Measurements from ENCODE around the gene SH2D7. TPM values are rescaled to one million over a fixed set of nuclear protein-coding genes. Genes with fewer than 3 reads are reported as not detected.

Gene SH2D7
- total and polyA plus RNA-seq, 2 experiments from 2014 or later, result not detected

DNA sequence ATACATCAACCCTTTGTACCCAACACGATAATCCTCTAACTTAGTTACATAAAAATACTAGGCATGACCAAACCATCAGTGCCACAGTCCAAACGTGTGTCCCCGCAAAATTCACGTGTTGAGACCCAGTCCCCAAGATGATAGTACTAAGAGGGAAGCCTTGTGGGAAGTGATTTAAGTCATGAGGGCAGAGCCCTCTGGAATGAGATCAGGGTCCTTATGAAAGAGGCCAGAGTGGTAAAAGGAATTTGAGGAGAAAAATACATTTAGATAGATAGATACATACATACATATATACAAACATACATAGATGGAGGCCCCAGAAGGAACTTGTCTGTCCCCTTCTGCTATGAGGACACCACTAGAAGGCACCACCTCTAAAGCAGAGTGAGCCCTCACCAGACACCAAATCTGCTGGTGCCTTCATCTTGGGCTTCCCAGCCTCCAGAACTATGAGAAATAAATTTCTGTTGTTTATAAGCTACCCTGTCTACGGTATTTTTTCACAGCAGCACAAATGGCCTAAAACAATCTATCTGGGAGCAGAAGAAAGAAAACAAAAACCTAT, 22.8 kb upstream of the SH2D7 start:
- 36 to 43% methylated on average over 5 of the region's 5 CpGs for WGBS, 2 experiments (ENCODE audit: low coverage in 1 of 2, low lambda C conversion rate in 2 of 2, missing lambda C conversion rate in 2 of 2)
- in situ Hi-C loops (cut with MboI), result no loop called here
- peak overlapping the region; percentile 16; the same call in 1 of the 2 replicates for H3K27ac ChIP-seq
- H3K9me3 ChIP-seq (ENCODE audit: low read depth), result no peaks in the 10 kb centered on the region
- no peak overlapping the region for H3K4me3 ChIP-seq
- H3K27me3 ChIP-seq (replicated peaks; ENCODE audit: insufficient read depth), result no peaks in the 10 kb centered on the region
- peaks cover 90% of the 10 kb centered on the region for H3K79me2 ChIP-seq (ENCODE audit: insufficient read depth)
- H3F3A ChIP-seq (ENCODE audit: insufficient read depth), result peaks cover 68% of the 10 kb centered on the region
- DNase-seq, result no peak
- H3K4me2 ChIP-seq (ENCODE audit: unreplicated experiment), result no peak overlapping the region
- no peak overlapping the region for H2AFZ ChIP-seq
- H3K36me3 ChIP-seq (ENCODE audit: low read depth), result no peaks in the 10 kb centered on the region
- TF ChIP-seq EZH2phosphoT487 (IDR thresholded peaks at IDR 0.05; ENCODE audit: insufficient read depth, low read depth) (no peak), EZH2 (IDR thresholded peaks at IDR 0.05; ENCODE audit: insufficient read depth, poor library complexity, severe bottlenecking) (no peak)
- H4K20me1 ChIP-seq (ENCODE audit: insufficient read depth), result no peaks in the 10 kb centered on the region
- H3K4me1 ChIP-seq (ENCODE audit: insufficient read depth), result peaks cover 88% of the 10 kb centered on the region
- H3K9me2 ChIP-seq (ENCODE audit: insufficient read depth), result no peaks in the 10 kb centered on the region
- no peak overlapping the region for H3K9ac ChIP-seq

DNA sequence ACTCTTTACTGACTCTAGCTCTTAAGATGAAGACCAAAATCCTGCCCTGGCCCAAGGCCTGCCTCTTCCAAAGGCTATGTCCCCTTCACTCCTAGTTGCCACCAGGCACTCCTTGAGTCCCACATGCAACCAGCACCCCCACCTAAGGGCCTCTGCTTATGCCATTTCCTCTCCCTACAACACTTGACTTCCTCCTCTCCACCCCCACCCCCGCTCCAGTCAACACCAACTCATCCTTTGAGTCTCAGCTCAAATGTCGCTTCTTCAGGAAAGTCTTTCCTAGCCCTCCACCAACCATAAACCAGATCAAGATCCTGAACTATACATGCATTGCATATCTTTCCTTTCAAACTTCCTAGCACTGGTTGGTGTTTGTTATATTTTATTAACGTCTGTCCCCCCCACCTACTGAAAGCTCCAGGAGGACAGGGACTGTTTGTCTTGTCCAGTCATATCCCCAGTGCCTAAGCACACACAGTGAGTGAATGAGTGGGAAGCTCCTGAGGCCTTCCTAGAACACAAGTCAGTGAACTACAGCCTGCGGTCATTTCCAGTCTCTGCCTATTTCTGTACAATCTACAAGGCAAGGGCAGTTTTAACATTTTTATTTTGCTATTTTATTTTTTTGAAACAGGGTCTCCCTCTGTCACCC, 22.2 kb upstream of the SH2D7 start:
- 0 out of 2 replicates have a peak overlapping the region, but pooled peaks have one; percentile 16 for H3K27ac ChIP-seq
- no peak overlapping the region for H3K4me2 ChIP-seq (ENCODE audit: unreplicated experiment)
- H3K9me2 ChIP-seq (ENCODE audit: insufficient read depth), result no peaks in the 10 kb centered on the region
- H3K79me2 ChIP-seq (ENCODE audit: insufficient read depth), result peaks cover 96% of the 10 kb centered on the region
- no peaks in the 10 kb centered on the region for H4K20me1 ChIP-seq (ENCODE audit: insufficient read depth)
- TF ChIP-seq EZH2 (IDR thresholded peaks at IDR 0.05; ENCODE audit: insufficient read depth, poor library complexity, severe bottlenecking), result no peak
- TF ChIP-seq EZH2phosphoT487 (IDR thresholded peaks at IDR 0.05; ENCODE audit: insufficient read depth, low read depth), result no peak
- WGBS, 2 experiments (ENCODE audit: low coverage in 1 of 2, low lambda C conversion rate in 2 of 2, missing lambda C conversion rate in 2 of 2), result 67 to 74% methylated on average over 4 of the region's 4 CpGs
- no peak overlapping the region for H2AFZ ChIP-seq
- no peaks in the 10 kb centered on the region for H3K36me3 ChIP-seq (ENCODE audit: low read depth)
- H3K4me1 ChIP-seq (ENCODE audit: insufficient read depth), result peaks cover 87% of the 10 kb centered on the region
- no peaks in the 10 kb centered on the region for H3K27me3 ChIP-seq (replicated peaks; ENCODE audit: insufficient read depth)
- in situ Hi-C loops (cut with MboI), result no loop called here
- no peak overlapping the region for H3K4me3 ChIP-seq
- H3K9me3 ChIP-seq (ENCODE audit: low read depth), result no peaks in the 10 kb centered on the region
- no peak for DNase-seq
- peaks cover 62% of the 10 kb centered on the region for H3F3A ChIP-seq (ENCODE audit: insufficient read depth)
- no peak overlapping the region for H3K9ac ChIP-seq

DNA sequence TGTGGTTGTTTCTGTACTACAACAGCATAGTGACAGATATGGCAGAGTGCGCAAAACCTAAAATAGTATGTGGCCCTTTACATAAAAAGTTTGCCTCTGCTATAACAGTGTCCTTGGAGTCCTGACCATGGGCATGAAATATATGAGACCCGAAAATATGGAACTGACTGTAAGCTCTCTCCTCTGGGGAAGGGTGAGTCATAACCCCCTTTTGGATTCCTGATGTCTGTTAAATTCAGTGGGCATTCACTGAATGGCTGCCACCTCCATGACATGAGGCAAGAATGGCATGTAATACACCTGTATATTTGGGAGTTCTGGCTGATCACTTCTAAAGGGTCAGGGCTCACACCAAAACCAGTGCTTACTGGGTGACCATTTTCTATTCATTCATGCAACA, 21.0 kb upstream of the SH2D7 start:
- peak overlapping the region; percentile 82 for H3K27ac ChIP-seq
- DNase-seq, result no peak
- peaks cover 93% of the 10 kb centered on the region for H3K79me2 ChIP-seq (ENCODE audit: insufficient read depth)
- H4K20me1 ChIP-seq (ENCODE audit: insufficient read depth), result no peaks in the 10 kb centered on the region
- peaks cover 65% of the 10 kb centered on the region for H3F3A ChIP-seq (ENCODE audit: insufficient read depth)
- 62 to 74% methylated on average over 2 of the region's 2 CpGs for WGBS, 2 experiments (ENCODE audit: low coverage in 1 of 2, low lambda C conversion rate in 2 of 2, missing lambda C conversion rate in 2 of 2)
- H3K9ac ChIP-seq, result no peak overlapping the region
- H3K4me3 ChIP-seq, result no peak overlapping the region
- H3K27me3 ChIP-seq (replicated peaks; ENCODE audit: insufficient read depth), result no peaks in the 10 kb centered on the region
- no peaks in the 10 kb centered on the region for H3K9me2 ChIP-seq (ENCODE audit: insufficient read depth)
- no peak overlapping the region for H2AFZ ChIP-seq
- no peak for TF ChIP-seq EZH2 (IDR thresholded peaks at IDR 0.05; ENCODE audit: insufficient read depth, poor library complexity, severe bottlenecking)
- TF ChIP-seq EZH2phosphoT487 (IDR thresholded peaks at IDR 0.05; ENCODE audit: insufficient read depth, low read depth), result no peak
- H3K4me1 ChIP-seq (ENCODE audit: insufficient read depth), result peaks cover 85% of the 10 kb centered on the region
- H3K4me2 ChIP-seq (ENCODE audit: unreplicated experiment), result no peak overlapping the region
- no peaks in the 10 kb centered on the region for H3K9me3 ChIP-seq (ENCODE audit: low read depth)
- in situ Hi-C loops (cut with MboI), result no loop called here
- H3K36me3 ChIP-seq (ENCODE audit: low read depth), result no peaks in the 10 kb centered on the region

DNA sequence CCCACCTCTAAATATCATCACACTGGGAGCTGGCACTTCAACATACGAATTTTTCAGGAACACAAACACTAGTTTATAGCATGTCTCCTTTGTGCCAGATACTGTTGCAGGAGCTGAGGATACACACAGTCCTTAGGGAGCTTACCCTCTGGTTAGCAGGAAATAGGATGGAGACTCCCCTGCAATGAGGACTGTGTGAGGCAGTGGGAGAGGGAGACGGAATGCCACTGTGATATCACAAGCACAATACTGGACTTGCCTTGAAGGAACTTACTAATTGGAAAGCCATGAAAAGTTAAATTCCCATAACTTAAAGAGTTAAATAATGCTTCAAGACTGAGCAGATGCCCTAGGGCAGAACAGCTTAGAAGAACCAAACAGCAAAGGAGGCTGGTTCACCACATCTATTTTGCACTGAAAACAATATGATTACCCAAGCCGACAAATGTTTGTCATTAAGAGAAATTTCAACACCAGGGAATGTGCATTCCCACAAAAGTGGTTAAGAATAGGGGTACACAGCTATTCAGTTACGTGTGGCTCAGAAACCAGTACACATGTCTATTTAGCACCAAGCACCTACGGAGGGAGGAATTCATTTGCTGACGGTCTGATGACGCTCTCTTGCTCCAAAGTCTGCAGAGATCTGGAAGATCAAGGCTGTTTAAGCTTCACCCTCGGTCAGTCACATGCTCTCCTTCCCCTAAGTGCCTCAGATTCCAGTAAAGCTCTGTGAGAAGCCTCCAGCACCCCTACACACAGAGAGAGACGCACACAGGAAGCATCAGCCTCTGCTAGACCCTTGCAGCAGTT, 20.1 kb upstream of the SH2D7 start:
- Histone ChIP-seq H3K9me2 (ENCODE audit: insufficient read depth) (no peaks in the 10 kb centered on the region), H3K4me2 (ENCODE audit: unreplicated experiment) (peak overlapping the region; percentile 70), H3K27ac (peak overlapping the region; percentile 82), H3K79me2 (ENCODE audit: insufficient read depth) (peaks cover 93% of the 10 kb centered on the region), H3K36me3 (ENCODE audit: low read depth) (no peaks in the 10 kb centered on the region), H3K27me3 (replicated peaks; ENCODE audit: insufficient read depth) (no peaks in the 10 kb centered on the region), H3K9ac (peak overlapping the region; percentile 68), H2AFZ (0 out of 2 replicates have a peak overlapping the region, but pooled peaks have one; percentile 10), H3K4me3 (peak overlapping the region; percentile 41), H3K4me1 (ENCODE audit: insufficient read depth) (peaks cover 80% of the 10 kb centered on the region), H3K9me3 (ENCODE audit: low read depth) (no peaks in the 10 kb centered on the region), H3F3A (ENCODE audit: insufficient read depth) (peaks cover 60% of the 10 kb centered on the region), H4K20me1 (ENCODE audit: insufficient read depth) (no peaks in the 10 kb centered on the region)
- in situ Hi-C loops (cut with MboI), result no loop called here
- DNase-seq, result peak; percentile 81
- WGBS, 2 experiments (ENCODE audit: low coverage in 1 of 2, low lambda C conversion rate in 2 of 2, missing lambda C conversion rate in 2 of 2), result 15% methylated on average over 9 of the region's 9 CpGs
- TF ChIP-seq EZH2 (IDR thresholded peaks at IDR 0.05; ENCODE audit: insufficient read depth, poor library complexity, severe bottlenecking) (no peak), EZH2phosphoT487 (IDR thresholded peaks at IDR 0.05; ENCODE audit: insufficient read depth, low read depth) (no peak)

All from GM23248 (cell line).